ENCODE results near the gene KCND1.
A peak's percentile ranks its signal among the peaks of the same experiment; 100 is the strongest.

Gene KCND1

GRCh38 chrX:48937054-48937907, 34.4 kb downstream of the KCND1 start:
- peak; percentile 73 for DNase-seq

GRCh38 chrX:48936429-48937053, 35.1 kb downstream of the KCND1 start:
- DNase-seq = no peak

GRCh38 chrX:48935301-48935670, 36.4 kb downstream of the KCND1 start:
- DNase-seq = no peak

- no peak for DNase-seq
Measured at GRCh38 chrX:48934581-48935300, 36.9 kb downstream of the KCND1 start.

- no peak for DNase-seq
Measured at GRCh38 chrX:48933757-48934156, 37.9 kb downstream of the KCND1 start.

- DNase-seq = no peak
Measured at GRCh38 chrX:48927736-48928382, 43.8 kb downstream of the KCND1 start.

- no peak for DNase-seq
Measured at GRCh38 chrX:48927123-48927522, 44.5 kb downstream of the KCND1 start.

GRCh38 chrX:48924270-48924669, 47.4 kb downstream of the KCND1 start:
- no peak for DNase-seq

GRCh38 chrX:48923771-48924170, 47.9 kb downstream of the KCND1 start:
- DNase-seq = no peak

- DNase-seq = no peak
Measured at GRCh38 chrX:48920718-48921104, 50.9 kb downstream of the KCND1 start.

- no peak for DNase-seq
Measured at GRCh38 chrX:48919947-48920717, 51.5 kb downstream of the KCND1 start.

GRCh38 chrX:48919360-48919841, 52.2 kb downstream of the KCND1 start:
- DNase-seq = no peak

- peak; percentile 84 for DNase-seq
Measured at GRCh38 chrX:48918643-48919340, 52.9 kb downstream of the KCND1 start, which contains the start of gene PIM2. PIM2 (minus strand) TSS chrX:48919024; CDS start chrX:48918834, 190 bp downstream.

GRCh38 chrX:48918301-48918642, 53.4 kb downstream of the KCND1 start:
- DNase-seq = no peak

- DNase-seq = peak; percentile 75
Measured at GRCh38 chrX:48917139-48918001, 54.3 kb downstream of the KCND1 start.

- no peak for DNase-seq
Measured at GRCh38 chrX:48914593-48915493, 56.8 kb downstream of the KCND1 start.

- no peak for DNase-seq
Measured at GRCh38 chrX:48913605-48914366, 57.9 kb downstream of the KCND1 start.

- peak; percentile 81 for DNase-seq
Measured at GRCh38 chrX:48911412-48912182, 60.0 kb downstream of the KCND1 start, which contains the start of gene SLC35A2. SLC35A2 (minus strand) TSS chrX:48911646; CDS start chrX:48911636, 10 bp downstream.
